Body of pancreas (tissue), 4 donors: ENCODE results near the gene SPAG9. TPM values are rescaled to one million over a fixed set of nuclear protein-coding genes. Genes with fewer than 3 reads are reported as not detected.

Experiments
- ATAC-seq: fragments of 150-250 bp; one replicate; pipeline ENCODE4 v1.9.1; 2016
- DNase-seq, 4 donors: peaks; one replicate each; pipeline ENCODE4 v3.0.0-alpha.2; 2019
- H3K27ac ChIP-seq, 4 donors: fragments of 200-600 bp; sonication (generic); 1 replicate in 3 of 4; 2 replicates in 1 of 4; pipeline versions ENCODE4 v1.5.1 to v1.6.1; 2016 to 2019; ENCODE audit warnings: mild to moderate bottlenecking in 1 of 4, mixed read lengths in 1 of 4, moderate library complexity in 1 of 4
- H3K27me3 ChIP-seq, 2 donors: fragments of 200-600 bp; sonication (generic); one replicate each; pipeline ENCODE4 v1.6.0; 2016; ENCODE audit warnings: mild to moderate bottlenecking in 1 of 2
- H3K36me3 ChIP-seq, 2 donors: fragments of 200-600 bp; sonication (generic); replicated peaks in 1 of 2; 2 replicates each; pipeline ENCODE4 v1.5.1; 2016; ENCODE audit warnings: low read depth in 2 of 2; ENCODE audit not compliant: insufficient read depth in 1 of 2
- H3K4me1 ChIP-seq: fragments of 200-600 bp; sonication (generic); one replicate; pipeline ENCODE4 v1.6.0; 2016
- H3K4me3 ChIP-seq, 2 donors: fragments of 200-600 bp; sonication (generic); 1 replicate in 1 of 2; 2 replicates in 1 of 2; pipeline ENCODE4 v1.5.1; 2016 to 2019
- H3K9me3 ChIP-seq, 3 donors: fragments of 200-600 bp; sonication (generic); 1 replicate in 2 of 3; 2 replicates in 1 of 3; pipeline ENCODE4 v1.5.1; 2016
- POLR2A ChIP-seq, 3 donors: fragments of 450-650 bp; IDR thresholded peaks; one replicate each; pipeline ENCODE4 v1.6.1; 2016; ENCODE audit warnings: antibody characterized with exemption in 3 of 3, mild to moderate bottlenecking in 2 of 3
- WGBS, 2 donors: methylation state at CpG; one replicate each; pipeline ENCODE4 v1.1.5; 2017; 5-methylcytosine and 5-hydroxymethylcytosine counted together
- intact Hi-C: fragments of 100-400 bp; cut with DNase I; formaldehyde crosslinking; loops from one replicate; pipeline ENCODE4 v1.15.1; 2023
- total RNA-seq, 2 donors: library from RNA; depleted of rRNA; stranded (reverse); fragments of >200 nt; gene quantifications; one replicate each; pipeline ENCODE4 v1.1.0, GENCODE V29; 2016
- TF ChIP-seq, protein P1 (sequence below), 7 experiments: fragments of 450-650 bp in 4 of 7; fragments of 200-600 bp in 3 of 7; sonication (generic) in 3 of 7; IDR thresholded peaks; one replicate each; pipeline ENCODE4 v1.5.1; 2016 to 2019; ENCODE audit warnings: antibody characterized with exemption in 7 of 7

SPAG9 gene
- total RNA-seq, 2 donors from 2014 or later = 49.8 to 76.8 TPM

DNA sequence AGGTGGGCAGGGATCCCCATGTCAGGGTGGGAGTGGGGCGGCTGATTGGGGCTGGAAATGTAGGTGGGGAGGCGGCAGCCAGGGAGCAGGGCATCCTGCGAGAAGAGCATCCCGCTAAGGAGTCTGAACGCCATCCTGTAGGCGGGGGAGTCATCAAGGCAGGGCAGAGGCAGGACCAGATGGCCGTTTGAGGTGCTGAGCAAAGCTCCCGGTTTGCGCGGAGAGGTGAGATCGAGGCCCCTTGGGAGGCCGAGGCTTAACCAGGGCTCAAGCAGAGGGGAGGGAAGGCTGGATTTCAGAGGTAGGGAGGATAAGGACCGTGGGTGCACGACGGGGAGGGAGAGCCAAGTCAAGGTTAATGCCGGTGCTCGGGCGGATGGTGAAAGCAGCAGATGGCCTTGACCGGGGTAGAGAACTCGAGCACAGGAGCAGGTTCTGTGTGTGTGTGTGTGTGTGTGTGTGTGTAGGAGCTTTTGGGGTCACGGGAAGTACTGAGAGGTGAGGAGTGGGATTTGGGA is 45.1 kb upstream of the SPAG9 start:
- 2 to 9% methylated on average over 11 to 21 of the region's 21 CpGs for WGBS, 2 donors
- intact Hi-C loops = no loop called here

DNA sequence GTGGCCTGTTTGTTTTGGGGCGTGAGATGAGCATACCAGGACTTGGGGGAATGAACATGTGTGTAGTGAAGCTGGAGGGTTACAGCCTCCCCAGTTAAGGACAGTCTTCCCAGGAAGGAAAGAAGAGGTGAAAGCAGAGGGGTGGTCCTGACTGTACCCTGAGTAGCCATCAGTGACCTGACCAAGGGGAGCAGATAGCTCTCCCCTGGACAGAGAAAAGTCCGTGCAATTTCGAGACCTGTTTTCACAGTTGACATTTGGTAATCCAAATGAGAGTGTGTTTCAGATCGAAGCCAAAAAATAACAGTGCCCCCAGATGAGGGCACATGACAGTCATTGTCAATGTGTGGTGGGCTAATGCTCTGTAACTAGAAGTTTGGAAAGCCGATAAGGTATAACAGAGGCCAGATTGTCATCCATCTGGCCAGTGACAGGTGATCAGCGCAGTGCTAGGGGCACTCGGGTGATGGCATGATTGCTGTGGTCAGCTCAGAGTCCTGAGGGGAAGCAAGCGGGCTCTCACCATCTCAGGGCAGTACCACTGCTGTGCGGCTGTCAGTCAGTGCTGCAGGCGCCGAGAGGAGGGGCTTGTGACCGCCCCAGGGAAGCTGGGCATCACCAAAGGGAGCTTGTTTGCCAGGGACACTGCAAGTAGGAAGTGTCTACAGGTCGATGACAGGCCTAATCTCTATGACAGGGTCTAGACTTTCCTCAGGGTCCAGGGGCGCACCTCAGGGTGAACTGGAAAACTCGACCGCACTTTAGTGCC is 44.4 kb upstream of the SPAG9 start:
- intact Hi-C loops = no loop called here
- Histone ChIP-seq H3K27me3 (no peaks in the 10 kb centered on the region), H3K4me3 (no peak overlapping the region), H3K27ac (peak overlapping the region; percentile 85 to 96 (median 94)), H3K4me1 (peaks cover 15% of the 10 kb centered on the region), H3K36me3 (peaks cover 7 to 15% of the 10 kb centered on the region in 2 donors), H3K9me3 (no peaks in the 10 kb centered on the region)
- ATAC-seq = no peak
- TF ChIP-seq POLR2A (IDR thresholded peaks at IDR 0.05) = no peak
- TF ChIP-seq, protein P1, sequence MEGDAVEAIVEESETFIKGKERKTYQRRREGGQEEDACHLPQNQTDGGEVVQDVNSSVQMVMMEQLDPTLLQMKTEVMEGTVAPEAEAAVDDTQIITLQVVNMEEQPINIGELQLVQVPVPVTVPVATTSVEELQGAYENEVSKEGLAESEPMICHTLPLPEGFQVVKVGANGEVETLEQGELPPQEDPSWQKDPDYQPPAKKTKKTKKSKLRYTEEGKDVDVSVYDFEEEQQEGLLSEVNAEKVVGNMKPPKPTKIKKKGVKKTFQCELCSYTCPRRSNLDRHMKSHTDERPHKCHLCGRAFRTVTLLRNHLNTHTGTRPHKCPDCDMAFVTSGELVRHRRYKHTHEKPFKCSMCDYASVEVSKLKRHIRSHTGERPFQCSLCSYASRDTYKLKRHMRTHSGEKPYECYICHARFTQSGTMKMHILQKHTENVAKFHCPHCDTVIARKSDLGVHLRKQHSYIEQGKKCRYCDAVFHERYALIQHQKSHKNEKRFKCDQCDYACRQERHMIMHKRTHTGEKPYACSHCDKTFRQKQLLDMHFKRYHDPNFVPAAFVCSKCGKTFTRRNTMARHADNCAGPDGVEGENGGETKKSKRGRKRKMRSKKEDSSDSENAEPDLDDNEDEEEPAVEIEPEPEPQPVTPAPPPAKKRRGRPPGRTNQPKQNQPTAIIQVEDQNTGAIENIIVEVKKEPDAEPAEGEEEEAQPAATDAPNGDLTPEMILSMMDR (IDR thresholded peaks at IDR 0.05) = no peak
- WGBS, 2 donors = 48 to 55% methylated on average over 10 to 16 of the region's 16 CpGs
- DNase-seq = peak in 3 of 4 donors; percentile 15 to 33 (median 21)

More for the DNA sequence above, 45.1 kb upstream of the SPAG9 start:
- Histone ChIP-seq H3K4me1 (peaks cover 15% of the 10 kb centered on the region), H3K9me3 (no peaks in the 10 kb centered on the region), H3K36me3 (peaks cover 7 to 19% of the 10 kb centered on the region in 2 donors), H3K4me3 (peak overlapping the region in 1 of 2 donors; percentile 85), H3K27ac (peak overlapping the region; percentile 85 to 96 (median 94)), H3K27me3 (no peaks in the 10 kb centered on the region)
- TF ChIP-seq, protein P1 (IDR thresholded peaks at IDR 0.05) = no peak
- peak in 2 of 3 donors; percentile 94 to 96 for TF ChIP-seq POLR2A (IDR thresholded peaks at IDR 0.05)
- no peak for DNase-seq
- no peak for ATAC-seq

DNA sequence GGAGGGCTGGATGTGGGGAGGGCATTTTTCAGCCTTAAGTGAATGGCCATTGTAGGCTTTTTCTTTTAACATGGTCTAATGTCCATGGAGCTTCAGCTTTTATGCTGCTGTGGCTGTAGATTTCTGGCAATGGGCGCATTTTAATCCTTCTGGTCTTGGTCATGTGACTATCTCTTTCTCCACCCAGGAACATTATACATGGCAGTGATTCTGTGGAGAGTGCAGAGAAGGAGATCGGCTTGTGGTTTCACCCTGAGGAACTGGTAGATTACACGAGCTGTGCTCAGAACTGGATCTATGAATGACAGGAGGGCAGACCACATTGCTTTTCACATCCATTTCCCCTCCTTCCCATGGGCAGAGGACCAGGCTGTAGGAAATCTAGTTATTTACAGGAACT is 40.9 kb upstream of the SPAG9 start:
- Histone ChIP-seq H3K27me3 (no peaks in the 10 kb centered on the region), H3K4me1 (peaks cover 8% of the 10 kb centered on the region), H3K27ac (no peak overlapping the region), H3K4me3 (no peak overlapping the region), H3K9me3 (no peaks in the 10 kb centered on the region), H3K36me3 (peaks cover 0 to 3% of the 10 kb centered on the region in 2 donors)
- WGBS, 2 donors = 64 to 77% methylated on average over 3 of the region's 3 CpGs
- intact Hi-C loops = no loop called here
- TF ChIP-seq, protein P1 (IDR thresholded peaks at IDR 0.05) = no peak
- TF ChIP-seq POLR2A (IDR thresholded peaks at IDR 0.05) = no peak
- DNase-seq = no peak
- ATAC-seq = no peak

DNA sequence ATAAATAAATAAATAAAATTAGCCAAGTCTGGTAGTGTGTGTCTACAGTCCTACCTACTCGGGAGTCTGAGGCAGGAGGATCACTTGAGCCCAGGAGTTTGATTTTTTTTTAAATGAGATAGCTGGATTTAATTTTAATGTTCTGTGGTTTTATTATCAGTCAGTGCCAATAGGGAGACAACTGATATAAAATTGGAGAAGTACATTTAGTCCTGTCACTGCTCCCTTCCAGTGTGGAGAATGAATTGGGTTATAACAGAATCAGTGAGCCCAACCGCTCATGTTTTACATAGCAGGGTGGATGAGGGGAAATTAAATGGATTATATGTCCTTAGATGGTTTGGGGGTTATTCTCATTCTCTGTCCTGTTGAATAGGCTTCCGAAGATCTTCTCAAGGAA is 38.9 kb upstream of the SPAG9 start:
- no peaks in the 10 kb centered on the region for H3K9me3 ChIP-seq
- no peaks in the 10 kb centered on the region for H3K27me3 ChIP-seq
- H3K27ac ChIP-seq = no peak overlapping the region
- WGBS, 2 donors = 93 to 94% methylated on average over 3 of the region's 3 CpGs
- peaks cover 8% of the 10 kb centered on the region for H3K4me1 ChIP-seq
- no peak for TF ChIP-seq POLR2A (IDR thresholded peaks at IDR 0.05)
- TF ChIP-seq, protein P1 (IDR thresholded peaks at IDR 0.05) = no peak
- intact Hi-C loops = loop anchor here (10.0 kb wide), 1 partner anchor 155 kb away; no protein-coding TSS in a partner anchor
- H3K36me3 ChIP-seq = peaks cover 0 to 3% of the 10 kb centered on the region in 2 donors
- DNase-seq (no peak), ATAC-seq (no peak)
- H3K4me3 ChIP-seq = no peak overlapping the region
